Gastrocnemius medialis (tissue), 4 donors: ENCODE measurements around the gene SIMC1.

Experiments used
- POLR2A ChIP-seq, 2 donors: fragments of 450-650 bp; IDR thresholded peaks; one replicate each; pipeline ENCODE4 v1.6.1; 2017; ENCODE audit warnings: antibody characterized with exemption in 2 of 2, mild to moderate bottlenecking in 2 of 2, moderate library complexity in 2 of 2
- TF ChIP-seq, protein P1 (sequence below), 5 experiments: fragments of 450-650 bp in 3 of 5; fragments of 200-600 bp in 2 of 5; sonication (generic) in 2 of 5; IDR thresholded peaks in 4 of 5; conservative IDR thresholded peaks in 1 of 5; 1 replicate in 4 of 5; 2 replicates in 1 of 5; pipeline ENCODE4 v1.5.1; 2016 to 2019; ENCODE audit warnings: antibody characterized with exemption in 5 of 5, mild to moderate bottlenecking in 3 of 5, moderate library complexity in 3 of 5

DNA sequence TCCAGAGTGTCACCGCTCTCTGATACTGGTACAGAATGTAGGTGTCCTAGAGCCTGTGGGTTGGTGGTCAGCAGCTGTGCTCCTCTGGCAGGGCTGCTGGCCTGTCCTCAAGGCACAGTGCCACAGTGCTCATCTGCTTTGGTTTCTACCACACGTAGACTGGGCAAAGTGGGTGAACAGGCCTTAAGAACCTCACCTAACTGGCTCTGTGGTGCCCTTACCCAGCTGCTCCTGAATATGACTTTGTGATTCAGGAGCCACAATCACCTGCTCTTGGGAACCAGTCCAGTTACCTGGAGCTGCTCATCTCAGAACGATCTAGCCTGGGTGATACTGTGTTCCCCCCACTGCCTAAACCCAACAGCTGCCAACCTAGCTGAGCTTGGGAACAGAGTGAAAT lies 143.8 kb downstream of the SIMC1 start:
- TF ChIP-seq, protein P1, sequence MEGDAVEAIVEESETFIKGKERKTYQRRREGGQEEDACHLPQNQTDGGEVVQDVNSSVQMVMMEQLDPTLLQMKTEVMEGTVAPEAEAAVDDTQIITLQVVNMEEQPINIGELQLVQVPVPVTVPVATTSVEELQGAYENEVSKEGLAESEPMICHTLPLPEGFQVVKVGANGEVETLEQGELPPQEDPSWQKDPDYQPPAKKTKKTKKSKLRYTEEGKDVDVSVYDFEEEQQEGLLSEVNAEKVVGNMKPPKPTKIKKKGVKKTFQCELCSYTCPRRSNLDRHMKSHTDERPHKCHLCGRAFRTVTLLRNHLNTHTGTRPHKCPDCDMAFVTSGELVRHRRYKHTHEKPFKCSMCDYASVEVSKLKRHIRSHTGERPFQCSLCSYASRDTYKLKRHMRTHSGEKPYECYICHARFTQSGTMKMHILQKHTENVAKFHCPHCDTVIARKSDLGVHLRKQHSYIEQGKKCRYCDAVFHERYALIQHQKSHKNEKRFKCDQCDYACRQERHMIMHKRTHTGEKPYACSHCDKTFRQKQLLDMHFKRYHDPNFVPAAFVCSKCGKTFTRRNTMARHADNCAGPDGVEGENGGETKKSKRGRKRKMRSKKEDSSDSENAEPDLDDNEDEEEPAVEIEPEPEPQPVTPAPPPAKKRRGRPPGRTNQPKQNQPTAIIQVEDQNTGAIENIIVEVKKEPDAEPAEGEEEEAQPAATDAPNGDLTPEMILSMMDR (IDR thresholded peaks at IDR 0.05 in 4 of 5, conservative IDR thresholded peaks at IDR 0.05 in 1 of 5) = no peak
- TF ChIP-seq POLR2A (IDR thresholded peaks at IDR 0.05) = peak in 1 of 2 donors; percentile 5
